Measurements from ENCODE around the gene LTBP3. TPM values are rescaled to one million over a fixed set of nuclear protein-coding genes. Genes with fewer than 3 reads are reported as not detected.
"Not testable (repeated sequence)": the region's sequence is repeated elsewhere in the genome, so short reads cannot be mapped to it uniquely, and the experiment has no call there.

Gene LTBP3
- polyA plus RNA-seq, 12 donors = 95.8 to 250 (median 124) TPM; not detected in 1

- DNase-seq = no peak
Observed at GRCh38 chr11:65538915-65539743, 19.0 kb downstream of the LTBP3 start.

DNA sequence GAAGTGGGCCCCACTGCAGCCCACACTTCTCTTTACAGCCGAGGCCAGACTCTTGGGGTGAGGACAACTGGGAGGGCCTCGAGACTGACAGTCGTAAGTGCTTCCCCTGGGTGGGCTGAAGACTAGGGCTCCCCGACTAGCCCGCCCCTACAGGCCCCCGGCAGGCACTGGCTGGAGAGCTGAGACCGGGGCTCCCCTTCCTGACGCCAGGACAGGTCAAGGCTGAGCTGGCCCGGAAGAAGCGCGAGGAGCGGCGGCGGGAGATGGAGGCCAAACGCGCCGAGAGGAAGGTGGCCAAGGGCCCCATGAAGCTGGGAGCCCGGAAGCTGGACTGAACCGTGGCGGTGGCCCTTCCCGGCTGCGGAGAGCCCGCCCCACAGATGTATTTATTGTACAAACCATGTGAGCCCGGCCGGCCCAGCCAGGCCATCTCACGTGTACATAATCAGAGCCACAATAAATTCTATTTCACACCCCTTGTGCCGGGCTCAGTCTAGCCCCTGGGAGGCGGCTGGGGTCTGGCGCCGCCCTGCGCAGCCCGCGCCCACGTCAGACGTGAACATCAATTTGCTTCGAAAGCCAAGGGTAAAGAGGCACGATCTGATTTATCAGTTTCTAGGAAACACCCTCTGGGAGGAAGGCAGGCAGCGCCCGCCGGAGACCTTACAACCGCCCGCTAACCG, 19.8 kb downstream of the LTBP3 start:
- DNase-seq = no peak

DNA sequence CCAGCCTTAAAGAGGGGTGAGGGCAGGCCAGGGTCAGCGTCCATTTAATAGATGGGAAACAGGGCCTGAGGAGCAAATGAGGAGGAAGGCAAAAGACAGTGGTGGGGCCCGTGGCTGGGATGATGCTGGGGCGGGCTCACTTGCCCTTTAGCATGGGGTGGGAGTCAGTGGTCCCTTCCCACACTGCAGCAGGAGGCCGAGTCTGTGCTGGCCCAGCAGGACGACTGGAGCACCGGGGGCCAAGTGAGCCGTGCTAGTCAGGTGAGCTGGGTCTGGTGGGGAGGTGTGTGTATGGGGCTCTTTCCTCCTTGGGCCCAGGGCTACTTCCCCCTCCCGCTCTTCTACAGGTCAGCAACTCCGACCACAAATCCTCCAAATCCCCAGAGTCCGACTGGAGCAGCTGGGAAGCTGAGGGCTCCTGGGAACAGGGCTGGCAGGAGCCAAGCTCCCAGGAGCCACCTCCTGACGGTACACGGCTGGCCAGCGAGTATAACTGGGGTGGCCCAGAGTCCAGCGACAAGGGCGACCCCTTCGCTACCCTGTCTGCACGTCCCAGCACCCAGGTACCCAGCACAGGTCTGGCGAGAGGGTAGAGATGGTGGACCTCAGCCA, 20.4 kb downstream of the LTBP3 start:
- DNase-seq = no peak

- no peak for DNase-seq
Observed at GRCh38 chr11:65537296-65537597, 20.9 kb downstream of the LTBP3 start.

GRCh38 chr11:65536412-65537295, 21.5 kb downstream of the LTBP3 start:
- no peak for DNase-seq

- DNase-seq = no peak
Observed at GRCh38 chr11:65535102-65535501, 23.1 kb downstream of the LTBP3 start.

GRCh38 chr11:65532388-65533064, 25.6 kb downstream of the LTBP3 start:
- DNase-seq = no peak

DNA sequence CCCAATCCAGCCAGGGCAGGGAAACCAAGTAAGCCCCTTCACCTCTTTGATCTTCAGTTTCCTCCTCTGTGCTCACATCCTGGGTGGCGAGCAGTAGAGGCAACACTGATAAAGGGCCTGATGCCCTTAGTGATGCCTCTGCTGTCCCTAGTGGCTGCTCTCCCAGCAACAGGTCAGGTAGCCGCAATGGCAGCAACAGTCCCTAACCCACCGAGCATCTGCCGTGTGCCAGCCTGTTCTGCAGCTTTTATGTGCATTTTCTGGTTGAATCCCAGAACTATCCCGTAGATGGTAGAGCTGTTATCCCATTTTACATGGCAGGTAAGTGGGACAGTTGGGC, 28.0 kb downstream of the LTBP3 start:
- no peak for DNase-seq

DNA sequence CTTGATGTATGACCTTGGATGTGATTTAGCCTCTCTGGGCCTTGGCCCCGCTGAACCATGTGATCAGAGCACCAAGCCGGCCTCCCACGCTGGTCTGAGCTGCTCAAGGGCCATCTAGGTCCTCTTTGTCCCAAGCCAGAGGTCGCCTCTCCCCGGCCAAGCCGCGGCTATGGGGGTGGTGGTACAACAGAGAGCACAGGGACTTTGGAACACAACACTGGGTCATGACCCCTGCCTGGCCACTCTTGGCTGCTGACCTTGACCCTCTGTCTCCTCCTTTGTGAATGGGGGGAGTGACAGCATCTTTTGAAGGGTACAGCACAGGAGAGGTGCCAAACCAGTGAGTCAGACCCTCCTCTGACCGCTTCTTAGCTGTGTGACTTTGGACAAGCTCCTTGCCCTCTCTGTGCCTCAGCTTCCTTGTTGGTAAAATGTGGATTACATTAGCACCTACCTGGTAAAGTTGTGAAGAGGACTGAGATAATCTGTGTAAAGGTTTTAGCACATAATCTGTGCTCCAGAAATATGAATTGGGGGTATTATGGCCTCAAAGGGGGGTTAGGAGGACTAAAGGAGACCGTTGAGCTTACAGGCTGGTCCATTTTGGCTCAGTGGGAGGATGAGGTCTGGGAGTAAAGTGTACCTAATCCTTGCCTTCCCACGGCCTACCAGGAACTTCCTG, 28.5 kb downstream of the LTBP3 start:
- no peak for DNase-seq

GRCh38 chr11:65528819-65529350, 29.3 kb downstream of the LTBP3 start:
- no peak for DNase-seq

DNA sequence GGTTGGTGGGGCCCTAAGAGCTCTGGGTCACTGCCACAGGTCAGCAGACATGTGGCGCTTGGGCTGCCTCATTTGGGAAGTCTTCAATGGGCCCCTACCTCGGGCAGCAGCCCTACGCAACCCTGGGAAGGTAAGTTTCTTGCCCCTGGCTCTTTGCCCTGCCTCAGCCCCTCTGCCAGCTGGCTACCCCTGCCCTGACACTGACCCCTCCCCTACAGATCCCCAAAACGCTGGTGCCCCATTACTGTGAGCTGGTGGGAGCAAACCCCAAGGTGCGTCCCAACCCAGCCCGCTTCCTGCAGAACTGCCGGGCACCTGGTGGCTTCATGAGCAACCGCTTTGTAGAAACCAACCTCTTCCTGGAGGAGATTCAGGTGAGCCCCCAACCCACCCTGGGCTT, 31.4 kb downstream of the LTBP3 start:
- no peak for DNase-seq

DNA sequence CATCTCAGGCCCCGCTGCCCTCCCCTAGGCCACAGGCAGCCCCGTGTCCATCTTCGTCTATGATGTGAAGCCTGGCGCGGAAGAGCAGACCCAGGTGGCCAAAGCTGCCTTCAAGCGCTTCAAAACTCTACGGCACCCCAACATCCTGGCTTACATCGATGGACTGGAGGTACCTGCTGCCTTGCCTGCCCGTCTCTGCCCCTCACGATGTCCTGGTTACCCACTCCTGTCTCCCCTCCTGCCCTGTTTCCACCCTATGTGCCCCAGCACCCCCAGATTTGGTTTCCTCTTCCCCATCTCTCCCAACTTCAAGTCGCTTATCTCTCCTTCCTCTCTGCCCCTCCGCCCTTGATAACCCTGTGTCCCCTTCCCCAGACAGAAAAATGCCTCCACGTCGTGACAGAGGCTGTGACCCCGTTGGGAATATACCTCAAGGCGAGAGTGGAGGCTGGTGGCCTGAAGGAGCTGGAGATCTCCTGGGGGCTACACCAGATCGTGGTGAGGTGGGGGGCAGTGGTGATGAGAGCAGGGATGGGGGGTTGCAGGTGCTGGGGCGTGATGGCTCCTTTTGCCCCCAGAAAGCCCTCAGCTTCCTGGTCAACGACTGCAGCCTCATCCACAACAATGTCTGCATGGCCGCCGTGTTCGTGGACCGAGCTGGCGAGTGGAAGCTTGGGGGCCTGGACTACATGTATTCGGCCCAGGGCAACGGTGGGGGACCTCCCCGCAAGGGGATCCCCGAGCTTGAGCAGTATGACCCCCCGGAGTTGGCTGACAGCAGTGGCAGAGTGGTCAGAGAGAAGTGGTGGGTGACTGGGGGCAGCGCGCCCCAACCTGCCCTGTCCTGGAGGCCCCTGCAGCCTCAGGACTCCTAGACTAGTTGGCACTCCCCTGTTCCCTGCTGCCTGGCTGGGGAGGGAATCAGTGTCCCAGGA, 32.3 kb downstream of the LTBP3 start:
- no peak for DNase-seq

DNA sequence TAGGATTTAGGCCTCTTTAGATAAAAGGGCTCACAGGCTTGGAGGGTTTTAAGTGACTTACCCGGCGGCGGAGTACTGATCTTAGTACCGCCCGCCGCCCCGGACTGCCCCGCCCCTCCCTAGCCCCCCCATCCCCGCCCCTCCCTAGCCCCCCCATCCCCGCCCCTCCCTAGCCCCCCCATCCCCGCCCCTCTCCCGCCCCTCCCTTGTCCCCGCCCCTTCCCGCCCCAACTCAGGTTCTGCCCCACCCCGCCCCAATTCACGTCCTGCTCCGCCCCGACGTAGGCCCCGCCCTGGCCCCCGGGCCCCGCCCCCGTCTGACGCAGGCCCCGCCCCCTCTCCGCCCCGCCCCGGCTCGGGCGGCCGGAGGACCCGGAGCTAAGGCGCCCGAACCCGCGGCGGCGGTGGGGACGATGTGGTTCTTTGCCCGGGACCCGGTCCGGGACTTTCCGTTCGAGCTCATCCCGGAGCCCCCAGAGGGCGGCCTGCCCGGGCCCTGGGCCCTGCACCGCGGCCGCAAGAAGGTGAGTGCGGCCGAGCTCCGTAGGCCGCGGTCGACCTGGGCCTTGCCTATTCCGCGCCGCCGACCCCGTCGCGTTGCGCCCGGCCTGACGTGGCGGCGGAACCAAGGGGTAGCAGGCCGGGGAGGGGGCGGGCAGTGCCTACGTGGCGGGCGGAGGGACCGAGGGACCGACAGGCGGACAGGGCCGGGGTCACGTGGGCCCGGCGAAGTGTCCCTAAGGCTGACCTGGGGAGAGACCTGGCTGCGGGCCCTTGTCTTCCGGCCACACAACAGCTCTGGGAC, 33.2 kb downstream of the LTBP3 start, which contains the start of gene SCYL1:
Gene SCYL1, plus strand, starts transcription at position 343 of the 805 bp plus-strand sequence. Its CDS starts 71 bp downstream, at position 414.
- peak; percentile 74 for DNase-seq

DNA sequence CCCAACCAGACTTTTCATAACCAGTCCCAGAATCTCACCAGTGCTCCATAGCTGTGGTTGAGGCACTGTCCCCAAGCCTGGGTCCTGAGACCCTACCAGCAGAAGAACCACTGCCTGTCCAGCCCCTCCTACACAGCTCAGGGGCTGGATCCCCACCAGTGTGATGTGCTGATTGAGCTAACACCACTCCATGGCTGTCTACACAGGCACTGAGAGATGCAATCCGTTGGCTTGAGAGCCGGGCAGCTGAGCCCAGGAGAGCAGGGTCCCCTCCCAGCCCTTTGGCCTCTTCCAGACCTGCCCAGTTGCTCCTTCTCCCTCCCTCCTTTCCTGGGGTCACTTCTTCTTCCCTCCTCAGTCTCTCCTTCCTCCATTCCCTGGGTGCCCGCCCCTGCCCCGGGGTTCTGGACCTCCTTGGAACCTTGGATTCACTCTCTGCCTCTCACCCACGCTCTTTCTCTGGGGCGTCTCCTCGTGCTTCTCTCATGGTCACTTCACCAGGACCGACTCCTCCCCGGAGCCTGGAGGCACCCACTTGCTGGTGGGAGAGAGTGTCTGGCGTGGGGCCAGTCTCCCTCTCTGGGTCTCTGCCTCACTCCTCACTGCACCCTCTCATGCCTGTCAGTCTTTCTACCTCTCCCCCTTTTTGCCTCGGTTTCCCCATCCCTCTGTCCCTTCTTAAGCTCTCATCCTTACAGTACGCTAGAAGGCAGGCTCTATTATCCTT, 34.0 kb downstream of the LTBP3 start:
- no peak for DNase-seq

- not testable (repeated sequence) for DNase-seq
Observed at GRCh38 chr11:65523631-65523968, 34.6 kb downstream of the LTBP3 start.

DNA sequence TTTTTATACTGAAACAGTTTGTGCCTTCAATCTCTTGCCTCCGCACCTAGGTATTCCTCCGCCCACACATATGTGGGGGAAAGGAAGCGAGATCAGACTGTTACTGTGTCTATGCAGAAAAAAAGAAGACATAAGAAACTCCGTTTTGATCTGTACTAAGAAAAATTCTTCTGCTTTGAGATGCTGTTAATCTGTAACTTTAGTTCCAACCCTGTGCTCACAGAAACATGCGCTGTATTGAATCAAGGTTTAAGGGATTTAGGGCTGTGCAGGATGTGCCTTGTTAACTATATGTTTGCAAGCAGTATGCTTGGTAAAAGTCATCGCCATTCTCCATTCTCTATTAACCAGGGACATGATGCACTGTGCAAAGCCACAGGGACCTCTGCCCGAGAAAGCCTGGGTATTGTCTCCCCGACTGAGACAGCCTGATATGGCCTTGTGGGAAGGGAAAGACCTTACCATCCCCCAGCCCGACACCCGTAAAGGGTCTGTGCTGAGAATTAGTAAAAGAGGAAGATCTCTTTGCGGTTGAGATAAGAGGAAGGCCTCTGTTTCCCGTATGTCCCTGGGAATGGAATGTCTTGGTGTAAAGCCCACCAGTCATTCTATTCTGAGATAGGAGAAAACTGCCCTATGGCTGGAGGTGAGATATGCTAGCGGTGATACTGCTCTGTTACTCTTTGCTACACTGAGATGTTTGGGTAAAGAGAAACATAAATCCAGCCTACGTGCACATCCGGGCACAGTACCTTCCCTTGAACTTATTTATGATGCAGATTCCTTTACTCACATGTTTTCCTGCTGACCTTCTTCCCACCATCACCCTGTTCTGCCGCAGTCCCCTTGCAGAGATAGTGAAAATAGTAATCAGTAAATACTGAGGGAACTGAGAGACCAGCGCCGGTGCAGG, 35.2 kb downstream of the LTBP3 start:
- DNase-seq = not testable (repeated sequence)

All from muscle of arm (tissue), 12 donors.